Activated CD4-positive, alpha-beta T cell treated with anti-CD3 and anti-CD28 coated beads, Interleukin-2, amount 10 ng/mL, durations not matched to agents 7 days and 5 days (primary cell): ENCODE results near the gene DCP1A. TPM values are rescaled to one million over a fixed set of nuclear protein-coding genes. Genes with fewer than 3 reads are reported as not detected.
"Not testable (repeated sequence)": the region's sequence is repeated elsewhere in the genome, so short reads cannot be mapped to it uniquely, and the experiment has no call there.

Experiments used
- CTCF ChIA-PET: fragments of 350-600 bp; sonication (Branson Sonifier 250); formaldehyde crosslinking; loops from one replicate; lab custom pipeline; 2021; ENCODE audit warnings: antibody characterized with exemption; lab: Charles Lee
- POLR2A ChIA-PET: fragments of 350-600 bp; sonication (Branson Sonifier 250); formaldehyde crosslinking; loops from one replicate; lab custom pipeline; 2021; ENCODE audit warnings: antibody characterized with exemption; lab: Charles Lee
- DNase-seq: peaks from one replicate; pipeline ENCODE4 v3.0.0-alpha.2; 2020
- H3K27ac Mint-ChIP-seq: one replicate; pipeline ENCODE4 v1.8.0; 2021; ENCODE audit warnings: mild to moderate bottlenecking, moderate library complexity, mixed read lengths
- H3K27me3 Mint-ChIP-seq: one replicate; pipeline ENCODE4 v1.8.0; 2021; ENCODE audit warnings: mixed read lengths
- H3K36me3 Mint-ChIP-seq: one replicate; pipeline ENCODE4 v1.8.0; 2021; ENCODE audit warnings: low read depth, mixed read lengths
- H3K4me1 Mint-ChIP-seq: one replicate; pipeline ENCODE4 v1.8.0; 2021; ENCODE audit warnings: mixed read lengths
- H3K4me3 Mint-ChIP-seq: one replicate; pipeline ENCODE4 v1.8.0; 2021; ENCODE audit warnings: mild to moderate bottlenecking, moderate library complexity, mixed read lengths
- H3K9me3 Mint-ChIP-seq: one replicate; pipeline ENCODE4 v1.8.0; 2021; ENCODE audit warnings: mixed read lengths
- total RNA-seq, 2 experiments: library from RNA; stranded (reverse); gene quantifications; one replicate each; pipeline ENCODE4 v1.2.3, GENCODE V29; 2021

Gene DCP1A
- total RNA-seq, 2 experiments from 2014 or later = 27.6 to 30.4 TPM

DNA sequence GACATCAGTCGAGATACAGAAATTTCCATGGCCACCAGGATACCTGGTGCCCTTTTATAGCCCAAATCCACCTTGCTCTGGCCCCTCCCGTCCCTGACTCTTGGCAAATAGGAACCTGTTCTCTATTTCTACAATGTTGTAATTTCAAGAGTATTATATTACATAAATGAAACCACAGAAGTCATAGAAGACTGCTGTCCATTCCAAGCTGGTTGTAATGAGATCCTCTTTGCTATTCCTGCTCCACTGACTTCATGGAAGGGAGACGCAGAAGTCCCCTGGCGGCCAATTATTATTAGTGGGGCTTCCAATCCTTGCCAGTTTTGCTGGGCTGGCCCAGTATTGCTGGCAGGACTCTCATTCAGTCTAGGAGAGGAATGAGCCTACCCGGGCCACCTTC lies 26.6 kb downstream of the DCP1A start:
- peaks cover 6% of the 10 kb centered on the region for H3K4me1 Mint-ChIP-seq
- H3K9me3 Mint-ChIP-seq = no peaks in the 10 kb centered on the region
- peaks cover 19% of the 10 kb centered on the region for H3K36me3 Mint-ChIP-seq
- ChIA-PET CTCF (no interaction called here), POLR2A (no interaction called here)
- H3K27ac Mint-ChIP-seq = no peak overlapping the region
- no peak for DNase-seq
- no peaks in the 10 kb centered on the region for H3K27me3 Mint-ChIP-seq
- H3K4me3 Mint-ChIP-seq = no peak overlapping the region

DNA sequence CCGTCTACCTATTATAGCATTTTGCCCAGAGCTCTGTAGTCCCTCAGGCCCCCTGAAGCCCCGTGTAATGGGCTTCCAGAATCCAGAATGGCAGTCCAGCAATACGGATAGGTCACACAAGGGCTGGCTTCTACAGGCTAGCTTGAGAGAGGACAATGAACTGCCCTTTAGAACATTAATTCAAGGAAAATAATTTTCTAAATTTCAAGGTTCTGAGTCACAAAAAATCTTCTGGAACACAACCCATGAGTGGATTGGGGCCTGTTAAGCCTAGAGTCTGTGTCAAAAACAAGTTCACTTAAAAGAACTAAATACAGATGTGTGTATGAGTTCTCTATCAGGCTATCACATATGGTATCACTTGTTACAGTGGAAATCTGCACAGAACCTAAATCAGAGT lies 28.8 kb downstream of the DCP1A start:
- DNase-seq = no peak
- CTCF ChIA-PET = no interaction called here
- Mint-ChIP-seq H3K4me3 (no peak overlapping the region), H3K9me3 (no peaks in the 10 kb centered on the region), H3K36me3 (peaks cover 19% of the 10 kb centered on the region), H3K27ac (no peak overlapping the region), H3K4me1 (no peaks in the 10 kb centered on the region), H3K27me3 (no peaks in the 10 kb centered on the region)
- POLR2A ChIA-PET = no interaction called here

DNA sequence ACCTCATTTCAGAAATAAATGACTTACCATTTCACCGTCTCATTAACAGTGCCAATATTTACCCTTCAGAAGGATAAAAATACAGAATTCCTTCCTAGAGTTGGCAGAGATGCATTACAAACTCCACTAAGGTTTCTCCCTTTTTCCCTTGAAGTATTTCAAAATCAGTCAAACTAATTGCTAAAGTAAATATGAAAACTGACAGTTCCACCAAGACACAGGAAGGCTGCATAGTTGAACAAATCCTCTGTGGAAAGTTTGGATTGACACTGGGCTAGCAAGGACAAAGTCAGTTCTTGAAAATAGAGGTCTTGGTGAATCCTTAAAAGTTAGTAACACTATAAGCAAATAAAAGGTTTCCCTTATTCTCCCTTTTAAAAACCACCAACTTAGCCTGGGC lies 34.5 kb downstream of the DCP1A start:
- no peak overlapping the region for H3K27ac Mint-ChIP-seq
- DNase-seq = no peak
- ChIA-PET CTCF (interaction anchor here (1.6 kb wide), 1 partner anchor 35 kb away, joined by 5 read pairs; the partner anchor contains the start of gene DCP1A), POLR2A (no interaction called here)
- H3K4me3 Mint-ChIP-seq = no peak overlapping the region
- H3K27me3 Mint-ChIP-seq = no peaks in the 10 kb centered on the region
- no peaks in the 10 kb centered on the region for H3K9me3 Mint-ChIP-seq
- peaks cover 32% of the 10 kb centered on the region for H3K36me3 Mint-ChIP-seq
- H3K4me1 Mint-ChIP-seq = no peaks in the 10 kb centered on the region

DNA sequence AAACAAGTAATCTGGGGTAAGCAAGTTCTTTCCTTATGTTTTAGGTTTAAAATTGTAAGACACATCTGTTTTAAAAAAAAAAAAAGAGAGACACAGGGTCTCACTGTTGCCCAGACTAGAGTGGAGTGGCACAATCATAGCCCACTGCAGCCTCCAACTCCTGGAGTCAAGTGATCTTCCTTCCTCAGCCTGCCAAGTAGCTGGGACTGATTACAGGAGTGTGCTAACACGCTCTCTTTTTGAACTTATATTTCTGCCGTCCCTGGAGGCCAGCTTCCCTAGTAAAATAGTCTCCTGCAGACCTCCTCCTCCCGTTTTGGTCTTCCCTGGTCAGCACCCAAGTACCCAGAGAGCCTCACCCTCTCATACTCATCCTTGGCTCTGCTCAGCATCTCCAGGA lies 35.5 kb downstream of the DCP1A start:
- H3K4me1 Mint-ChIP-seq = no peaks in the 10 kb centered on the region
- no peak for DNase-seq
- no peaks in the 10 kb centered on the region for H3K27me3 Mint-ChIP-seq
- CTCF ChIA-PET = no interaction called here
- peaks cover 32% of the 10 kb centered on the region for H3K36me3 Mint-ChIP-seq
- H3K9me3 Mint-ChIP-seq = no peaks in the 10 kb centered on the region
- POLR2A ChIA-PET = interaction anchor here (0.9 kb wide), 1 partner anchor 22 kb away, joined by 3 read pairs; no protein-coding TSS in a partner anchor
- H3K4me3 Mint-ChIP-seq = no peak overlapping the region
- no peak overlapping the region for H3K27ac Mint-ChIP-seq

DNA sequence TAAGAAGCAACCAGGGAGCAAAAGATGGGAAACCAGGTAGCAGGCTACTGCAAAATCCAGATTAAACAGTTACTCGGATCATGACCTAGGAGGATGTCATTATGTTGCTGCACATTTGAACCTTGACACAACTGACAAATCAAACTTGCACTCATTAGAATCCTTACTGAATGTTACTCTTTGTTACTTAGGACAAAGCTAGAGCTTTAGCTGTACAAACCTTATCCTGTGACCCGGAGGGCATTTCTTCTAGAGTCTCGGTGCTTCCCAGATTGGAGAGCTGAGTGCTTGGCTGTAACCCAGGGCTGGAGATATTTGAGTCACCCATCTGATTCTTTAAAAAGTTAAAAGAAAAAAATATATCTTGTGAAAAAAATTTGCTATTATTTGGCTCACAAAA lies 43.4 kb downstream of the DCP1A start:
- Mint-ChIP-seq H3K4me3 (no peak overlapping the region), H3K36me3 (peaks cover 23% of the 10 kb centered on the region), H3K9me3 (no peaks in the 10 kb centered on the region), H3K27ac (no peak overlapping the region), H3K4me1 (no peaks in the 10 kb centered on the region), H3K27me3 (no peaks in the 10 kb centered on the region)
- no peak for DNase-seq
- POLR2A ChIA-PET = no interaction called here
- CTCF ChIA-PET = interaction anchor here (1.0 to 1.6 kb wide), 3 partner anchors 8 to 29 kb away, joined by 3 read pairs; no protein-coding TSS in a partner anchor

DNA sequence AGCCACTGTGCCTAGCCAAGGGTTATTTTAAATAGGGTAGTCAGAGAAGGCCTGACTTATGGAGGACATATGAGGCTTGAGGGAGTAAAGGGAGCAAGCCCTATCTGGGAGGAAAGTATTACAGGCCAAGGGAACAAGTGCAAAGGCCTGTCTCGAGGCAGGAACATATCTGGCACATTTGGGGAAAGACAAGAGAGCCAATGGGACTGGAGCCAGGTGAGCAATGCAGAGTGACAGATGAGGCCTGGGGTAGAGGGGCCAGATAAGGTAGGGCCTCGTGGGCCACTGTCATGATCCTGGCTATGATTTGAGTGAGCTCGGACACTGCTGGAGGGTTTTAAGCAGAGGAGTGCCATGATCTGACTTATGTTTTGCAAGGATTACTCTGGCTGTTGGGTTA lies 43.8 kb downstream of the DCP1A start:
- Mint-ChIP-seq H3K27me3 (no peaks in the 10 kb centered on the region), H3K4me1 (no peaks in the 10 kb centered on the region), H3K27ac (no peak overlapping the region), H3K36me3 (peaks cover 22% of the 10 kb centered on the region), H3K9me3 (no peaks in the 10 kb centered on the region), H3K4me3 (no peak overlapping the region)
- CTCF ChIA-PET = interaction anchor here (0.9 to 2.1 kb wide), 4 partner anchors 11 to 47 kb away, joined by 3 to 5 read pairs (median 4); no protein-coding TSS in a partner anchor
- DNase-seq = no peak
- POLR2A ChIA-PET = no interaction called here

DNA sequence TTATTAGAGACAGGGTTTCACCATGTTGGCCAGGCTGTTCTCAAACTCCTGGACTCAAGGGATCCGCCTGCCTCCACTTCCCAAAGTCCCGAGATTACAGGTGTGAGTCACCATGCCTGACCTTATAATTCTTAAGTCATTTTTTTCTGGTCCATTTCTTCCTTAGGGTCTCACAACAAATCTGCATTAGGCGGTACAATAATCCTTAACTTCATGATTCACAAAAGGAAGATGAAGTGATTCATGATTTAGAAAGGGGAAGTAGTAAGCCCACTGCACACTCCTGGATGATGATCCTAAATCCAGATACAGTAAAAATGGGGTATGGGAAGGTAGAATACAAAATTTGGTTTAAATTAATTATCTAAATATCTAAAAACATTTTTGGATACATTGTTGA lies 46.5 kb downstream of the DCP1A start:
- no peaks in the 10 kb centered on the region for H3K27me3 Mint-ChIP-seq
- ChIA-PET POLR2A (no interaction called here), CTCF (interaction anchor here (0.7 kb wide), 1 partner anchor 47 kb away, joined by 4 read pairs; no protein-coding TSS in a partner anchor)
- H3K9me3 Mint-ChIP-seq = no peaks in the 10 kb centered on the region
- H3K36me3 Mint-ChIP-seq = peaks cover 24% of the 10 kb centered on the region
- no peak overlapping the region for H3K27ac Mint-ChIP-seq
- DNase-seq = no peak
- no peaks in the 10 kb centered on the region for H3K4me1 Mint-ChIP-seq
- H3K4me3 Mint-ChIP-seq = no peak overlapping the region

DNA sequence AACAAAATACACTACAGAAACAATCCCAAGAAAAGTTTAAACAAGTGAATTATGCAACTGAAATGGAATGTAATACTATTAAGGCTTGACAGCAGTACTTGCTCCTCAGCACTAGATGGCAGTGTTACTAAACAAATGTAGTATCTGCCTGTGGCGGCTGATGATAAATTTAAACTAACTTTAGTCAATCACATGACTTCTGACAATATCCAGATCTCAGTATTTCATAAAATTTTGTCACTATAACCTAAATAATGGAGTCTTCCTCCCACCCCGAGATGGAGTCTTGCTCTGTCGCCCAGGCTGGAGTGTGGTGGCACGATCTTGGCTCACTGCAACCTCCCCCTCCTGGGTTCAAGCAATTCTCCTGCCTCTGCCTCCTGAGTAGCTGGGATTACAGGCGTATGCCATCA lies 47.7 kb downstream of the DCP1A start:
- H3K4me3 Mint-ChIP-seq, H3K9me3 Mint-ChIP-seq, H3K27me3 Mint-ChIP-seq, H3K27ac Mint-ChIP-seq, POLR2A ChIA-PET, H3K4me1 Mint-ChIP-seq: not testable (repeated sequence)
- peaks cover 24% of the 10 kb centered on the region for H3K36me3 Mint-ChIP-seq
- CTCF ChIA-PET = interaction anchor here (1.5 kb wide), 1 partner anchor 12 kb away, joined by 3 read pairs; no protein-coding TSS in a partner anchor
- DNase-seq = peak; percentile 24

DNA sequence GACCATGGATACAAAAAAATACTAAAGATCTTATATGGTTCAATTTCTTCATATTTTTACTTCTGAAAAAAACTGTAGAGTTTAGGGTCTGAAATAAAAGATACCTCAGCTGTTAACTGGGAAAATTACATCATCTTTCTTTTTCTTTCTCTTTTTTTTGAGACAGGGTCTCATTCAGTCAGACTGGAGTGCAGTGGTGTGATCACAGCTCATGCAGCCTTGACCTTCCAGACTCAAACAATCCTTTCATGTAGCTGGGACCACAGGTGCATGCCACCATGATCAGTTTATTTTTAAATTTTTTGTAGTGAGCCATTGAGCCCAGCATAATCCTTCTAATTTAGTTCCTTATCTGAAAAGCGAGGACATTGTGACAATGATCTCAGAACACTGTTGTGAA lies 51.9 kb downstream of the DCP1A start:
- ChIA-PET CTCF (interaction anchor here (1.3 kb wide), 1 partner anchor 9 kb away, joined by 3 read pairs; no protein-coding TSS in a partner anchor), POLR2A (no interaction called here)
- Mint-ChIP-seq H3K36me3 (peaks cover 20% of the 10 kb centered on the region), H3K9me3 (no peaks in the 10 kb centered on the region), H3K27me3 (no peaks in the 10 kb centered on the region), H3K27ac (no peak overlapping the region), H3K4me1 (no peaks in the 10 kb centered on the region), H3K4me3 (no peak overlapping the region)
- no peak for DNase-seq

DNA sequence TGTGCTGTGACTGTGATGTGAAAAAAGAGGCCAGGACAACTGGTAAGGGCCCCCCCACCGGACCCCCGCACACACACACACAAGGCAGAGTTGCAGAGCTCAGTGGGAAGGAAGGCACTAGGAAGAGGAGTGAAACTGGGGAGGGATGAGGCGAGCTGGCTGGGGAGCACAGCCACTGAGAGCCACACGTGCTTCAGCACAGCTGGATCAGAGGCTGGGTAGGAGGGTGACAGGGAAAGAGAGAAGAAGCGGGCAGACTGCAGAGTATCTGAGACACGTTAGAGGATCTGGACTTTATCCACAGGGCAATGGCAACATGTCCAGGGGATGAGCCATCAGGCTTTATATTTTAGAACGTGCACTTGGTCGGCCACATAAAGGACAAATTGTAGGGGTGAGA lies 53.5 kb downstream of the DCP1A start:
- H3K4me3 Mint-ChIP-seq = no peak overlapping the region
- no peak for DNase-seq
- no peaks in the 10 kb centered on the region for H3K27me3 Mint-ChIP-seq
- H3K9me3 Mint-ChIP-seq = no peaks in the 10 kb centered on the region
- H3K36me3 Mint-ChIP-seq = peaks cover 12% of the 10 kb centered on the region
- H3K4me1 Mint-ChIP-seq = no peaks in the 10 kb centered on the region
- ChIA-PET CTCF (no interaction called here), POLR2A (no interaction called here)
- H3K27ac Mint-ChIP-seq = no peak overlapping the region

DNA sequence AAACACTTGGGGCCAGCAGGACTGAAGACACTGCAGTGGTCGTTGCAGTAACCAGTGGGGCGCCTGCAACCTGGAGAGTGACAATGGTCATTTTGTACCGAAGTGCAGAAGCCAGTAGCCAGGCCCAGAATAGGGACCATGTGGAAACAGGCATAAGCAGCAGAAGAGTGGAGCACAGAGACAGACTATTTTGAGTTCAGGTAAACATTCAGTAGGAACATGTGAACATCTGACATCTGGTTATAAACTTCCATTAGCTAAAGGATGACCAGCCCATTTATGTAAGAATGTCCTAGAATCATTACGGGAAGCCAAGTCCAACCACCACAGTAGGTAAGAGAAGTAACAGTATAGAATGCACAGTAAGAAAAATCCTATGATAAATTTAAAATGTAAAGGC lies 59.1 kb downstream of the DCP1A start:
- Mint-ChIP-seq H3K27ac (no peak overlapping the region), H3K9me3 (no peaks in the 10 kb centered on the region), H3K4me3 (no peak overlapping the region), H3K36me3 (peaks cover 22% of the 10 kb centered on the region), H3K4me1 (peaks cover 8% of the 10 kb centered on the region), H3K27me3 (no peaks in the 10 kb centered on the region)
- ChIA-PET POLR2A (no interaction called here), CTCF (interaction anchor here (0.8 to 1.0 kb wide), 2 partner anchors 11 to 14 kb away, joined by 3 to 4 read pairs; no protein-coding TSS in a partner anchor)
- no peak for DNase-seq

DNA sequence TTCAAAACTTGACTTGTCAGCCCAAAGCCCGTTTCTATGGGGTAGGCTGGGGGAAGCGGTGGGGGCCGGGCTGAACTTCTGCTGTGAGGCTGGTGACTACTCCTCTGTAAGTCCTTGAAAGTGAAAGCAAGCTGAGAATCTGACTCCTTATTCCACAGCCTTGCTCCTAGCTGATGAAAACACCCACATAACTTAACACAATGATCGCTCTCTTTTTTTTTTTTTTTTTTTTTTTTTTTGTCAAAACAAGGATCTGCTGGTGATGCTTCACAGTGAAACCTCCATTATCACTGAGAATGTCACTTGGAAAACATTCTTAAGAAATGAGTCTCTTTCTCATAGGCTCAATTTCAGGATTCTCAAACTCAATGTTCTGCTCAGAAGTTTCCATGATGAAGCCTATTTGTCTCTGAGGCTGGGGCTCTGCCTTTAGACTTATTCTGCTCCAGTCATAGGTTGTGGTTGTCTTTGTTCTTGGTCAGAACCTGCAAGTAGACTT lies 60.2 kb downstream of the DCP1A start:
- Mint-ChIP-seq H3K9me3 (no peaks in the 10 kb centered on the region), H3K4me3 (no peak overlapping the region), H3K36me3 (peaks cover 24% of the 10 kb centered on the region), H3K27ac (peak overlapping the region; percentile 27), H3K4me1 (peaks cover 8% of the 10 kb centered on the region), H3K27me3 (no peaks in the 10 kb centered on the region)
- DNase-seq = no peak
- POLR2A ChIA-PET = no interaction called here
- CTCF ChIA-PET = interaction anchor here (0.8 to 1.2 kb wide), 3 partner anchors 12 to 23 kb away, joined by 3 to 5 read pairs (median 4); no protein-coding TSS in a partner anchor

DNA sequence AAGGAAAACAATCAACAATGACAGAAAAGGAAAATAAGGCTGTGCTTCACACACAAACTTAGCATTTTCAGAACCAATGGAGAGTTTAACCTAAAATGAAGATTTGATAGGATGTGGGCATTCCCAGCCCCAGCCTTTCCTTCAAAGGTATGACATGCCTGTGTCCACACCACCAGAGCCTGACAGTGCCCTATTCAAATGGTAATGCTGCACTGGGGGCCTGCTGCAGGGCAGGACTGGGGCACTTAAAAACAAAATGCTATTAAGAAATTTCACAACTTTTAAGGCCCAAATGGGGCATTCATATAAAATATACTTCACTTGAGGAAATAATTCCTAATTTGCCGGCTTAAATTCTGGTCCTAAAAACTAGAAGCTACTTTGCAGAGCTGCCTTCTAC lies 60.6 kb downstream of the DCP1A start:
- H3K4me1 Mint-ChIP-seq = peaks cover 8% of the 10 kb centered on the region
- H3K4me3 Mint-ChIP-seq = no peak overlapping the region
- CTCF ChIA-PET = interaction anchor here (1.0 to 1.2 kb wide), 2 partner anchors 22 to 46 kb away, joined by 3 to 5 read pairs; no protein-coding TSS in a partner anchor
- H3K27ac Mint-ChIP-seq = peak overlapping the region; percentile 27
- no peaks in the 10 kb centered on the region for H3K9me3 Mint-ChIP-seq
- no peak for DNase-seq
- H3K36me3 Mint-ChIP-seq = peaks cover 20% of the 10 kb centered on the region
- POLR2A ChIA-PET = no interaction called here
- no peaks in the 10 kb centered on the region for H3K27me3 Mint-ChIP-seq
